ENCODE results near the gene TBC1D2B. TPM values are rescaled to one million over a fixed set of nuclear protein-coding genes. Genes with fewer than 3 reads are reported as not detected.

Gene TBC1D2B
- total and polyA plus RNA-seq, 2 experiments from 2014 or later: 24.8 to 38.4 TPM

GRCh38 chr15:78023865-78024518 lies 53.5 kb downstream of the TBC1D2B start:
- Histone ChIP-seq H3K4me3 (no peak overlapping the region), H3K4me1 (ENCODE audit: insufficient read depth) (peaks cover 2% of the 10 kb centered on the region), H3K27me3 (no peaks in the 10 kb centered on the region), H3K9me2 (replicated peaks; ENCODE audit: insufficient read depth) (no peaks in the 10 kb centered on the region), H3K27ac (no peak overlapping the region), H3K4me2 (no peak overlapping the region), H4K20me1 (ENCODE audit: insufficient read depth, poor library complexity, severe bottlenecking) (no peaks in the 10 kb centered on the region), H2AFZ (no peak overlapping the region), H3K9me3 (ENCODE audit: low read depth) (no peaks in the 10 kb centered on the region), H3K36me3 (replicated peaks; ENCODE audit: insufficient read depth, low read depth) (no peaks in the 10 kb centered on the region), H3K79me2 (no peaks in the 10 kb centered on the region)
- no peak for DNase-seq (ENCODE audit: low spot score)
- TF ChIP-seq CTCF (IDR thresholded peaks at IDR 0.05; ENCODE audit: poor library complexity) (no peak), EZH2phosphoT487 (IDR thresholded peaks at IDR 0.05; ENCODE audit: low read depth, severe bottlenecking, unreplicated experiment) (no peak), EZH2 (IDR thresholded peaks at IDR 0.05; ENCODE audit: borderline replicate concordance) (no peak)
- 90% methylated on average over 17 of the region's 17 CpGs for WGBS (ENCODE audit: low lambda C conversion rate, missing lambda C conversion rate)

- WGBS (ENCODE audit: low lambda C conversion rate, missing lambda C conversion rate): 91% methylated on average over 6 of the region's 6 CpGs
- H3K4me1 ChIP-seq (ENCODE audit: insufficient read depth): peaks cover 10% of the 10 kb centered on the region
- no peaks in the 10 kb centered on the region for H3K9me3 ChIP-seq (ENCODE audit: low read depth)
- H3K79me2 ChIP-seq: no peaks in the 10 kb centered on the region
- TF ChIP-seq CTCF (IDR thresholded peaks at IDR 0.05; ENCODE audit: poor library complexity): no peak
- TF ChIP-seq EZH2phosphoT487 (IDR thresholded peaks at IDR 0.05; ENCODE audit: low read depth, severe bottlenecking, unreplicated experiment): no peak
- TF ChIP-seq EZH2 (IDR thresholded peaks at IDR 0.05; ENCODE audit: borderline replicate concordance): no peak
- no peaks in the 10 kb centered on the region for H3K27me3 ChIP-seq
- H2AFZ ChIP-seq: no peak overlapping the region
- no peak overlapping the region for H3K4me3 ChIP-seq
- no peaks in the 10 kb centered on the region for H3K36me3 ChIP-seq (replicated peaks; ENCODE audit: insufficient read depth, low read depth)
- DNase-seq (ENCODE audit: low spot score): no peak
- H3K4me2 ChIP-seq: no peak overlapping the region
- no peaks in the 10 kb centered on the region for H3K9me2 ChIP-seq (replicated peaks; ENCODE audit: insufficient read depth)
- no peaks in the 10 kb centered on the region for H4K20me1 ChIP-seq (ENCODE audit: insufficient read depth, poor library complexity, severe bottlenecking)
- H3K27ac ChIP-seq: no peak overlapping the region
Observed at GRCh38 chr15:78023081-78023665, 54.3 kb downstream of the TBC1D2B start.

GRCh38 chr15:78021761-78022160 lies 55.8 kb downstream of the TBC1D2B start:
- H3K36me3 ChIP-seq (replicated peaks; ENCODE audit: insufficient read depth, low read depth): no peaks in the 10 kb centered on the region
- TF ChIP-seq EZH2 (IDR thresholded peaks at IDR 0.05; ENCODE audit: borderline replicate concordance) (no peak), CTCF (IDR thresholded peaks at IDR 0.05; ENCODE audit: poor library complexity) (no peak), EZH2phosphoT487 (IDR thresholded peaks at IDR 0.05; ENCODE audit: low read depth, severe bottlenecking, unreplicated experiment) (no peak)
- 95% methylated on average over 12 of the region's 12 CpGs for WGBS (ENCODE audit: low lambda C conversion rate, missing lambda C conversion rate)

More at GRCh38 chr15:78021761-78022160, 55.8 kb downstream of the TBC1D2B start:
- Histone ChIP-seq H3K27me3 (no peaks in the 10 kb centered on the region), H4K20me1 (ENCODE audit: insufficient read depth, poor library complexity, severe bottlenecking) (no peaks in the 10 kb centered on the region), H2AFZ (no peak overlapping the region), H3K9me2 (replicated peaks; ENCODE audit: insufficient read depth) (no peaks in the 10 kb centered on the region), H3K4me1 (ENCODE audit: insufficient read depth) (peaks cover 14% of the 10 kb centered on the region), H3K9me3 (ENCODE audit: low read depth) (no peaks in the 10 kb centered on the region), H3K4me3 (no peak overlapping the region), H3K27ac (no peak overlapping the region), H3K4me2 (no peak overlapping the region), H3K79me2 (peaks cover 7% of the 10 kb centered on the region)
- DNase-seq (ENCODE audit: low spot score): no peak
